SH-SY5Y (cell line): ENCODE results near the gene LAMP2.

Experiments used
- GATA2 ChIP-seq: IDR thresholded peaks from 2 replicates; pipeline ENCODE4 v1.6.1; 2011; ENCODE audit warnings: mild to moderate bottlenecking, low read depth, low read length
- GATA3 ChIP-seq: IDR thresholded peaks from 2 replicates; pipeline ENCODE4 v1.6.1; 2011; ENCODE audit warnings: low read depth, mild to moderate bottlenecking, low read length, moderate library complexity

DNA sequence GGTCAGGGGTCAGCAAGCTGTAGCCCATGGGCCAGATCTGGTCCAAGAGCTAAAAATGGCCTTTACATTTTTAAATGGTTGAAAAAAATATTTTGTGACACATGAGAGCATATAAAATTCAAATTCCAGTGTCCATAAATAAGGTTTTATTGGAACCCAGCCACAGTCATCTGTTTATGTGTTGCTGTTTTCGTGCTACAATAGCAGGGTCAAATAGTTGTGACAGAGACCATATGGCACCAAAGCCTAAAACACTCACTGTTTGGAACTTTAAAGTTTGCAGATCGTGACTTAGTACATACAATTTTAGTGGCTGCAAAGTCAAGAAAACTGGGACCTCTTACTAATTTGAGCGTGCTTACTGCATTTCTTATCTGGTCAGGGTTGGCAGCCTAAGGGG lies 29.2 kb downstream of the LAMP2 start:
- TF ChIP-seq GATA3 (no peak), GATA2 (no peak)
